ENCODE data around the gene CPSF4. TPM values are rescaled to one million over a fixed set of nuclear protein-coding genes. Genes with fewer than 3 reads are reported as not detected.

CPSF4 gene
- total and polyA plus RNA-seq, 7 experiments from 2014 or later: 22.4 to 69.4 (median 42.9) TPM

DNA sequence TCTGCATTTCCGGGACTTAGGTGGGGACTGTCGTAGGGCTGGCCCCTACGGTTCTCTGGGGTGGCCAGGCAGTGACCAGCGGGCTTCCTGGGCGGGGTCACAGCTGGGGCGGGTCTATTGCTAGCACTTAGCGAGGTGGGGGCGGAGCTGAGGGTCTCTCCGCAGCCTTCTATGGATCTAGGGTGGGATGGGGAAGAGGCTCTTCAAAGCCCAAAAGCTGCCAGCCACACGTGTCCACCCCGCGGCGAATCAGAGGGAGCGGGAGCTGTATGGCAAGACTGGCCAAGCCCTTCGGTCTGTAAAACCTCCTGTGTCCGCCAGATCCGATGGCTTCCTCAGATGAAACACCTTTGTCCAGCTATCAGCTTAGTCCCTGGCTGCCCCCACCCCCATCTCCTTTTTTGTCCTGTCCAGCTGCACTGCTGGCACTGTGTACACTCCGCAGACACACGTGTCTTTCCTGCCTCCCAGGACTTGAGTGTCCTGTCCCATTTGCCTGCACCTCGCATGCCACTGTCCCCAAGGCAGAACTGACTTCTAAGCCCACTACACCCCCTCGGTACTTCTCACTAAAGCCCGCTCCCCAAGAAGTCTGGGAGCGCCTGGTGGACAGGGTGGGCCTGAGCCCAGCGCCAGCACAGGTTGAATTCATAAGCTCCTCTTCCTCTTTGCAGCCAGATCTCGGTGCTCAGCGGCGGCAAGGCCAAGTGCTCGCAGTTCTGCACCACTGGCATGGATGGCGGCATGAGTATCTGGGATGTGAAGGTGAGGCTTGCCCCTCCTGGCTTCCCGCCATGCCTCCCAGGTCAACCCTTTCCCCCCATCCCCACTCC, 45.2 kb upstream of the CPSF4 start:
- Histone ChIP-seq H3K36me3 (ENCODE audit: control insufficient read depth in 2 of 3, insufficient read depth in 3 of 3, low read length in 3 of 3) (peaks cover 22 to 87% (median 41%) of the 10 kb centered on the region in 3 experiments), H3K4me1 (ENCODE audit: control insufficient read depth in 2 of 2, insufficient read depth in 2 of 2, low read length in 2 of 2) (peaks cover 4 to 9% of the 10 kb centered on the region in 2 donors), H3K4me3 (ENCODE audit: low read length) (peak overlapping the region; percentile 55), H3K27me3 (ENCODE audit: control insufficient read depth in 2 of 2, insufficient read depth in 2 of 2, low read length in 2 of 2) (no peaks in the 10 kb centered on the region), H3K9me3 (ENCODE audit: control insufficient read depth in 2 of 3, low read length in 3 of 3) (no peaks in the 10 kb centered on the region), H3K27ac (ENCODE audit: low read depth, low read length) (peak overlapping the region; percentile 85)
- ATAC-seq: no peak
- no peak for DNase-seq
- H3K9me3 Mint-ChIP-seq: peaks cover 0 to 2% (median 0%) of the 10 kb centered on the region in 11 donors
- peaks cover 0 to 22% (median 5%) of the 10 kb centered on the region in 5 donors for H3K36me3 Mint-ChIP-seq
- peak overlapping the region; percentile 85 to 97 (median 95) for H3K27ac Mint-ChIP-seq
- POLR2A ChIA-PET: interaction anchor here (0.5 to 4.9 kb wide), 12 partner anchors 10 to 105 kb away, joined by 3 to 55 read pairs (median 6); partner anchors contain the start of genes ARPC1A, ARPC1B, BUD31 and CPSF4
- H3K27me3 Mint-ChIP-seq: no peaks in the 10 kb centered on the region
- peak overlapping the region; percentile 74 to 91 (median 84) for H3K4me3 Mint-ChIP-seq
- intact Hi-C loops (cut with micrococcal nuclease): loop anchor here (1.0 to 2.0 kb wide), 4 partner anchors 12 to 19 kb away; partner anchors contain the start of genes ARPC1B (in 2 of the 2), BUD31 (in 2 of the 2) and PDAP1 (in 2 of the 2)
- peaks cover 17 to 31% (median 19%) of the 10 kb centered on the region in 7 donors for H3K4me1 Mint-ChIP-seq
- CTCF ChIA-PET: interaction anchor here (1.5 to 1.6 kb wide), 3 partner anchors 15 to 31 kb away, joined by 3 to 8 read pairs (median 4); partner anchors contain the start of genes BUD31 and PDAP1

DNA sequence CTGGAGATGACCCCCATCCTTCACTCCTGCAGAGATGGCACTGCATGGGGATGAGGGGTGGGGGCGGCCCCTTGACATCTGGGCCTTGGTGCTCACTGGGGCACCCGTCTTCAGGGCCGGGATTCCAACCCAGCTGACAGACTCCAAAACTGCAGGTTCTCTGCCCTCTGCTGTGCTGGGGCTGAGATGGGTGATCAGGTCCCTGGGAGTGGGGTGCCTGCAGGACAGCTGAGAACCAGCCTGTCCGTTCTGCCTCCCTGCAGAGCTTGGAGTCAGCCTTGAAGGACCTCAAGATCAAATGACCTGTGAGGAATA, 44.6 kb upstream of the CPSF4 start:
- peak overlapping the region; percentile 85 for H3K27ac ChIP-seq (ENCODE audit: low read depth, low read length)
- ATAC-seq (no peak), DNase-seq (no peak)
- Mint-ChIP-seq H3K4me1 (peaks cover 17 to 36% (median 23%) of the 10 kb centered on the region in 7 donors), H3K27ac (peak overlapping the region in 7 of 9 donors; percentile 57 to 97 (median 89)), H3K4me3 (peak overlapping the region in 4 of 10 donors; percentile 82 to 91 (median 84)), H3K36me3 (peaks cover 0 to 22% (median 5%) of the 10 kb centered on the region in 5 donors), H3K27me3 (no peaks in the 10 kb centered on the region), H3K9me3 (peaks cover 0 to 2% (median 0%) of the 10 kb centered on the region in 11 donors)
- POLR2A ChIA-PET: interaction anchor here (0.7 to 4.9 kb wide), 7 partner anchors 9 to 72 kb away, joined by 4 to 55 read pairs (median 15); partner anchors contain the start of genes ARPC1B, BUD31, CPSF4 and PDAP1
- peaks cover 4 to 9% of the 10 kb centered on the region in 2 donors for H3K4me1 ChIP-seq (ENCODE audit: control insufficient read depth in 2 of 2, insufficient read depth in 2 of 2, low read length in 2 of 2)
- H3K9me3 ChIP-seq (ENCODE audit: control insufficient read depth in 2 of 3, low read length in 3 of 3): no peaks in the 10 kb centered on the region
- CTCF ChIA-PET: interaction anchor here (1.5 to 1.6 kb wide), 2 partner anchors 27 to 32 kb away, joined by 4 to 8 read pairs; no protein-coding TSS in a partner anchor
- intact Hi-C loops (cut with micrococcal nuclease): no loop called here
- no peaks in the 10 kb centered on the region for H3K27me3 ChIP-seq (ENCODE audit: control insufficient read depth in 2 of 2, insufficient read depth in 2 of 2, low read length in 2 of 2)
- peaks cover 22 to 91% (median 41%) of the 10 kb centered on the region in 3 experiments for H3K36me3 ChIP-seq (ENCODE audit: control insufficient read depth in 2 of 3, insufficient read depth in 3 of 3, low read length in 3 of 3)
- H3K4me3 ChIP-seq (ENCODE audit: low read length): no peak overlapping the region

DNA sequence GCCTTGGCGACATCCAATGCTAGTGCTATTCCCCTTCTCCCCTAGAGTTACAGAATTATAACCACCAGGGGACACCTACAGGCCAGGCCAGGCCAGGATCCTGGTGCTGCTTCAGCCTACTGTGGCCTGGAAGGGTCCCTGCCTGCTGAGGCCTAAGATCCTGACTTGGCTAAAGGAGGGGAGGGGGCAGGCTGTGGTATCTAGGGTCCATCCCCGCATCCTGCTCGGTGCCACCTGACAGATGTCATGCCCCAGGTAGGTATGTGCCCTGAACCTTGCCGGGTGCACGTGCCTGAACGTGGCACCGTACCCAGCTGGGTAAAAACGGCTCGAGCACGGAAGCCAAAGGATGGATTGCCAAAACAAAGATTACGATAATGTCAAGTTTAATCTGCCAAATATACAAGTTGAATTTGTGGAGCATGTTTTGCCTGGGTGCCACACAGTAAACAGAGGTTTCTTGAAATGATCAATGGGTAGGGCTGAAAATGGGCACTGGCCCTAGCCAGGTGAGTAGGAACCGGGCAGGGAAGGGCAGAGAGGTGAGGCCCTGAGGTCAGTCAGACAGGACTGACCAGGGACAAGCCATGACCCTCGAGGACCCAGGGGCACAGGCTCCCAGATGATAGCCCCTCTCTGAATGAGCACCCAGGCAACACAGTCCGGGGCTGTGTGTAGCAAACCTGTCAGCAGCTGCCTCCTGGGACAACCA, 43.0 kb upstream of the CPSF4 start:
- Mint-ChIP-seq H3K4me3 (no peak overlapping the region), H3K4me1 (peaks cover 18 to 36% (median 23%) of the 10 kb centered on the region in 7 donors), H3K27ac (peak overlapping the region in 6 of 9 donors; percentile 24 to 82 (median 36)), H3K9me3 (peaks cover 0 to 2% (median 0%) of the 10 kb centered on the region in 11 donors), H3K27me3 (no peaks in the 10 kb centered on the region), H3K36me3 (peaks cover 0 to 19% (median 7%) of the 10 kb centered on the region in 5 donors)
- no peak overlapping the region for H3K4me3 ChIP-seq (ENCODE audit: low read length)
- intact Hi-C loops (cut with micrococcal nuclease): no loop called here
- H3K27ac ChIP-seq (ENCODE audit: low read depth, low read length): peak overlapping the region; percentile 25
- no peaks in the 10 kb centered on the region for H3K9me3 ChIP-seq (ENCODE audit: control insufficient read depth in 2 of 3, low read length in 3 of 3)
- ATAC-seq (no peak), DNase-seq (no peak)
- H3K4me1 ChIP-seq (ENCODE audit: control insufficient read depth in 2 of 2, insufficient read depth in 2 of 2, low read length in 2 of 2): peaks cover 4 to 9% of the 10 kb centered on the region in 2 donors
- ChIA-PET POLR2A (interaction anchor here (1.1 kb wide), 1 partner anchor 13 kb away, joined by 3 read pairs; the partner anchor contains the start of genes BUD31 and PDAP1), CTCF (no interaction called here)
- peaks cover 15 to 91% (median 35%) of the 10 kb centered on the region in 3 experiments for H3K36me3 ChIP-seq (ENCODE audit: control insufficient read depth in 2 of 3, insufficient read depth in 3 of 3, low read length in 3 of 3)
- no peaks in the 10 kb centered on the region for H3K27me3 ChIP-seq (ENCODE audit: control insufficient read depth in 2 of 2, insufficient read depth in 2 of 2, low read length in 2 of 2)

DNA sequence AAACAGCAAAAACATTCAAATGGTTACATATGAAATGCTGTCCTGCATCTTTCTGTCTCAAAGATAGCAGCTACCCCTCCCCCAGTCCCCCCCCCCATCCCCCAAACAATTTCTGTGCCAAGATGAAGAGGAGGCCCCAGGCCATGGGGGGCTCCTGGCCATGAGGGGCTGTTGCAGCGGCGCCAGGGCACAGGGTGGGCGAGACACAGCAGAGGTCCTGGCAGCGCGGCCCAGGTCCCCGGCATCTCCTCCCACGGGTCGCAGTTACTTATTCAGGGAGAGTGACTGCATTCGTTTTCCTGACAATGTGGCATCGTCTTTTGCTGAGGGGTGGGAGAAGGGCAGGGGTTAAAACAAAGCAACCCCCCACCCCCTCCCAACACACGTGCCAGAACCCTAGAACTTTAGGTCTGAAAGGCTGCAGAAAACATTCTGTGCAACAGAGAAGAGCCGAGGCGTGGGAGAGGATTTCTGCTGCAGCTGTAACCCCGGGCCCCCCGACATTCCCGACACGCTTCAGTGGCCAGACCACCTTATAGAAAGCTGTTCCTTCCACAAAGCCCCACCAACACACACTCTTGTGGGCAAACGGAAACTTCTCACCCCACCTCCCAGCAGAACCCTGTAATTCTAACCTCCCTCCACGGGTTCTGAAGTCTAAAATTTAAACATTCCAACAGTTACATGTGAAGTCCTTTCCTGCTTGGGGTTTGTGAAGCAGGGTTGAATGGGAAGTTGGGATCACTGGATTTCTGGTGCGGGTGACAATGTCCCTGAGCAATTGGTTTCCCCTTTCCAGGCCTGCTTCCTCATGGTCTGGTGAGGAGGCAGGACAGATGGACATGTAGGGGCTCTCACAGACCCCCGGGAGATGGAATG, 42.1 kb upstream of the CPSF4 start:
- H3K4me1 Mint-ChIP-seq: peaks cover 22 to 36% (median 23%) of the 10 kb centered on the region in 7 donors
- Histone ChIP-seq H3K4me3 (ENCODE audit: low read length) (no peak overlapping the region), H3K27me3 (ENCODE audit: control insufficient read depth in 2 of 2, insufficient read depth in 2 of 2, low read length in 2 of 2) (no peaks in the 10 kb centered on the region), H3K4me1 (ENCODE audit: control insufficient read depth in 2 of 2, insufficient read depth in 2 of 2, low read length in 2 of 2) (peaks cover 4 to 9% of the 10 kb centered on the region in 2 donors), H3K9me3 (ENCODE audit: control insufficient read depth in 2 of 3, low read length in 3 of 3) (no peaks in the 10 kb centered on the region), H3K36me3 (ENCODE audit: control insufficient read depth in 2 of 3, insufficient read depth in 3 of 3, low read length in 3 of 3) (peaks cover 7 to 89% (median 32%) of the 10 kb centered on the region in 3 experiments), H3K27ac (ENCODE audit: low read depth, low read length) (no peak overlapping the region)
- ChIA-PET CTCF (no interaction called here), POLR2A (interaction anchor here (1.1 kb wide), 1 partner anchor 12 kb away, joined by 3 read pairs; the partner anchor contains the start of genes BUD31 and PDAP1)
- intact Hi-C loops (cut with micrococcal nuclease): no loop called here
- H3K27me3 Mint-ChIP-seq: no peaks in the 10 kb centered on the region
- H3K4me3 Mint-ChIP-seq: no peak overlapping the region
- no peak for DNase-seq
- H3K36me3 Mint-ChIP-seq: peaks cover 0 to 20% (median 13%) of the 10 kb centered on the region in 5 donors
- no peak for ATAC-seq
- peak overlapping the region in 4 of 9 donors; percentile 13 to 76 (median 50) for H3K27ac Mint-ChIP-seq
- H3K9me3 Mint-ChIP-seq: peaks cover 0 to 2% (median 0%) of the 10 kb centered on the region in 11 donors

DNA sequence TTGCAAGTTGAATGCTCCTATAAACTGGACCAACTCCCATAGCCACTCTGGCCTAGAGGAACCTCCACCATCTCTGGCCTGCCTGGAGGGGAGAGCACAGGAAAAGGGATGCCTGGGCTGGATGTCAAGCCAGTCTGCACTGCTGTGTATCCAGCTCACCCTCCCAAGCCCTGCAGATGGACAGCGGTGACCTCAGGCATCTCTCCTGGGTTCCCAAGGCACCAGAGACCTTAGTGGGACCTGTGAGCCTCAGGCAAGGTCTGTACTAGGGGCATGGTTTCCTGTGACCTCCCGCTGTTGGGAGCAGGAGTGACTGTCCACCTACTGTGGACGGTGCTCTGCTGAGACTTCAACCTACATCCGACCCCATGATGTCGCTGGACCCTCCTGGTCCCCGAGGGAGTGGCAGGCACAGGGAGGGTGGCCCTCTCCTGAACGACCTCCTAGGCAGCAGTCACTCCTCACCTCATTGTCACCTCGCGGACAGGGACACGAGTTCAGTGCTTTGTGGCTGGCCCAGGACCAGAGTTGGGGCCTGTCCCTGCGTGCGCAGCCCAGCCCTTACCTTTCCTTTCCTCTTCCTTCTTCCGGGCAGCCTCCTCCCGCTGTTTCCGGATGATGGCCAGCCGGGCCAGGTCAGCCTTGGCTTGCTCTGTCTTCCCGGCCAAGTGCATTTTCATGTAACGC, 41.3 kb upstream of the CPSF4 start:
- no peaks in the 10 kb centered on the region for H3K27me3 ChIP-seq (ENCODE audit: control insufficient read depth in 2 of 2, insufficient read depth in 2 of 2, low read length in 2 of 2)
- Mint-ChIP-seq H3K27ac (peak overlapping the region in 8 of 9 donors; percentile 19 to 91 (median 73)), H3K4me1 (peaks cover 18 to 31% (median 23%) of the 10 kb centered on the region in 7 donors), H3K36me3 (peaks cover 0 to 17% (median 13%) of the 10 kb centered on the region in 5 donors), H3K9me3 (peaks cover 0 to 2% (median 0%) of the 10 kb centered on the region in 11 donors), H3K4me3 (no peak overlapping the region), H3K27me3 (no peaks in the 10 kb centered on the region)
- peaks cover 4 to 9% of the 10 kb centered on the region in 2 donors for H3K4me1 ChIP-seq (ENCODE audit: control insufficient read depth in 2 of 2, insufficient read depth in 2 of 2, low read length in 2 of 2)
- no peak overlapping the region for H3K4me3 ChIP-seq (ENCODE audit: low read length)
- ATAC-seq (no peak), DNase-seq (no peak)
- H3K9me3 ChIP-seq (ENCODE audit: control insufficient read depth in 2 of 3, low read length in 3 of 3): no peaks in the 10 kb centered on the region
- peaks cover 0 to 88% (median 29%) of the 10 kb centered on the region in 3 experiments for H3K36me3 ChIP-seq (ENCODE audit: control insufficient read depth in 2 of 3, insufficient read depth in 3 of 3, low read length in 3 of 3)
- intact Hi-C loops (cut with micrococcal nuclease): no loop called here
- ChIA-PET CTCF (no interaction called here), POLR2A (no interaction called here)
- H3K27ac ChIP-seq (ENCODE audit: low read depth, low read length): no peak overlapping the region

Measured in naive thymus-derived CD4-positive, alpha-beta T cell (primary cell).